GM12878 (cell line): ENCODE results near the gene CRACDL. TPM values are rescaled to one million over a fixed set of nuclear protein-coding genes. Genes with fewer than 3 reads are reported as not detected.

Experiments
- ATAC-seq: fragments of 200-7000 bp; cut with Tn5 transposase; 3 replicates; pipeline ENCODE4 v1.9.1; 2020; ENCODE audit warnings: mild to moderate bottlenecking, moderate library complexity
- BruUV-seq: library from RNA; stranded (reverse); fragments of 400-500 nt; replicated peaks from 2 replicates; lab custom pipeline; 2021; lab: Mats Ljungman, UMichigan
- CTCF ChIA-PET: fragments of 300-600 bp; sonication (Branson Sonifier 250); formaldehyde crosslinking; extraction: SDS; loops from one replicate; lab custom pipeline; 2021; ENCODE audit warnings: inconsistent platforms; lab: Yijun Ruan, JAX
- POLR2A ChIA-PET: fragments of 350-600 bp; formaldehyde crosslinking; extraction: SDS; loops from one replicate; lab custom pipeline; 2021; ENCODE audit warnings: inconsistent platforms; lab: Charles Lee
- RAD21 ChIA-PET: fragments of 300-600 bp; sonication (Branson Sonifier 250); formaldehyde crosslinking; loops from one replicate; lab custom pipeline; 2023; ENCODE audit warnings: antibody characterized with exemption; ENCODE audit not compliant: unreplicated experiment; lab: Charles Lee
- SMC1A ChIA-PET: fragments of 300-600 bp; sonication (Branson Sonifier 250); formaldehyde crosslinking; loops from one replicate; lab custom pipeline; 2023; ENCODE audit not compliant: unreplicated experiment, uncharacterized antibody; lab: Charles Lee
- DNase-seq: peaks from one replicate; pipeline ENCODE4 v3.0.0-alpha.2; 2011; ENCODE audit warnings: low read depth, low spot score
- FAIRE-seq: peaks from 3 replicates; lab custom pipeline; 2011; peaks lifted over from hg19 to GRCh38; lab: Jason Lieb, UNC
- H2AFZ ChIP-seq: 2 replicates; pipeline ENCODE4 v1.6.0; 2011; ENCODE audit warnings: low read depth, low read length, control low read depth; ENCODE audit not compliant: control insufficient read depth
- H3K27ac ChIP-seq: 2 replicates; pipeline ENCODE4 v1.5.1; 2011; ENCODE audit warnings: control low read depth; ENCODE audit not compliant: control insufficient read depth, insufficient read depth
- H3K27me3 ChIP-seq, 2 experiments: replicated peaks in 1 of 2; 2 replicates each; pipeline versions ENCODE4 v1.6.0 to v1.6.1; 2011; ENCODE audit warnings: low read length in 1 of 2; ENCODE audit not compliant: control insufficient read depth in 2 of 2, insufficient read depth in 2 of 2
- H3K36me3 ChIP-seq, 2 experiments: 2 replicates each; pipeline ENCODE4 v1.5.1; 2011; ENCODE audit warnings: low read length in 1 of 2; ENCODE audit not compliant: control insufficient read depth in 2 of 2, insufficient read depth in 2 of 2
- H3K4me1 ChIP-seq: 2 replicates; pipeline ENCODE4 v1.6.1; 2011; ENCODE audit warnings: mild to moderate bottlenecking, low read length, moderate library complexity, mixed read lengths; ENCODE audit not compliant: control insufficient read depth, insufficient read depth
- H3K4me2 ChIP-seq: 2 replicates; pipeline ENCODE4 v1.6.0; 2011; ENCODE audit warnings: control low read depth; ENCODE audit not compliant: control insufficient read depth, insufficient read depth
- H3K4me3 ChIP-seq: fragments of 200-600 bp; sonication (generic); 2 replicates; pipeline ENCODE4 v1.5.1; 2016
- H3K79me2 ChIP-seq: 2 replicates; pipeline ENCODE4 v1.6.0; 2011; ENCODE audit warnings: low read length; ENCODE audit not compliant: control insufficient read depth, insufficient read depth
- H3K9ac ChIP-seq: 2 replicates; pipeline ENCODE4 v1.8.0; 2011; ENCODE audit warnings: low read length, control low read depth, mixed read lengths; ENCODE audit not compliant: control insufficient read depth, insufficient read depth
- H3K9me3 ChIP-seq: replicated peaks from 3 replicates; pipeline ENCODE4 v1.5.1; 2011; ENCODE audit warnings: mild to moderate bottlenecking, low read length; ENCODE audit not compliant: control insufficient read depth, insufficient read depth
- H4K20me1 ChIP-seq: 2 replicates; pipeline ENCODE4 v1.6.0; 2011; ENCODE audit not compliant: control insufficient read depth, insufficient read depth
- ATF7 ChIP-seq: fragments of 450-650 bp; IDR thresholded peaks from 2 replicates; pipeline ENCODE4 v1.6.1; 2016; ENCODE audit warnings: low read depth, mild to moderate bottlenecking
- CBX5 ChIP-seq: sonication (generic); IDR thresholded peaks from 2 replicates; pipeline ENCODE4 v1.6.1; 2016; ENCODE audit warnings: low read depth, moderate library complexity, mild to moderate bottlenecking, inconsistent platforms
- ETV6 ChIP-seq, 2 experiments: fragments of 450-650 bp in 1 of 2; IDR thresholded peaks in 1 of 2; conservative IDR thresholded peaks in 1 of 2; 2 replicates each; pipeline ENCODE4 v1.6.1; 2014; ENCODE audit warnings: antibody characterized with exemption in 1 of 2, borderline replicate concordance in 1 of 2, low read depth in 1 of 2, mild to moderate bottlenecking in 1 of 2, moderate library complexity in 1 of 2
- FOXM1 ChIP-seq: IDR thresholded peaks from 2 replicates; pipeline ENCODE4 v1.6.1; 2012; ENCODE audit warnings: low read depth, mild to moderate bottlenecking, inconsistent platforms, low read length, moderate library complexity
- IKZF2 ChIP-seq, 2 experiments: fragments of 450-650 bp; IDR thresholded peaks; 2 replicates each; pipeline ENCODE4 v1.6.1; 2017; ENCODE audit warnings: mild to moderate bottlenecking in 2 of 2, moderate library complexity in 2 of 2
- MEF2B ChIP-seq: fragments of 450-650 bp; IDR thresholded peaks from 2 replicates; pipeline ENCODE4 v1.6.1; 2018; ENCODE audit warnings: mild to moderate bottlenecking, moderate library complexity; ENCODE audit not compliant: partially characterized antibody, poor library complexity, severe bottlenecking
- NFIC ChIP-seq: IDR thresholded peaks from 2 replicates; pipeline ENCODE4 v1.6.1; 2012; ENCODE audit warnings: low read depth, mild to moderate bottlenecking, inconsistent platforms, low read length, moderate library complexity
- NFYA ChIP-seq: IDR thresholded peaks from 2 replicates; pipeline ENCODE4 v1.6.1; 2011; ENCODE audit warnings: low read depth, mild to moderate bottlenecking, low read length, improper control_type of control experiment, borderline replicate concordance
- NR2C2 ChIP-seq: IDR thresholded peaks from 2 replicates; pipeline ENCODE4 v1.6.1; 2011; ENCODE audit warnings: borderline replicate concordance, low read depth; ENCODE audit not compliant: control insufficient read depth, insufficient read length
- PML ChIP-seq: IDR thresholded peaks from 2 replicates; pipeline ENCODE4 v1.6.1; 2012; ENCODE audit warnings: low read length, inconsistent platforms
- SPI1 ChIP-seq: IDR thresholded peaks from 2 replicates; pipeline ENCODE4 v1.6.1; 2011; ENCODE audit warnings: low read depth, mild to moderate bottlenecking, low read length, moderate library complexity, borderline replicate concordance; ENCODE audit not compliant: insufficient read depth
- SREBF1 ChIP-seq: IDR thresholded peaks from 2 replicates; pipeline ENCODE4 v1.6.1; 2012; ENCODE audit warnings: mild to moderate bottlenecking, low read length
- SRF ChIP-seq, 2 experiments: IDR thresholded peaks; 2 replicates each; pipeline ENCODE4 v1.6.1; 2011; ENCODE audit warnings: low read depth in 2 of 2, low read length in 2 of 2, mild to moderate bottlenecking in 1 of 2, moderate library complexity in 1 of 2
- TCF7 ChIP-seq: IDR thresholded peaks from 2 replicates; pipeline ENCODE4 v1.6.1; 2014; ENCODE audit warnings: antibody characterized with exemption, borderline replicate concordance
- ZBTB33 ChIP-seq: fragments of 450-650 bp; IDR thresholded peaks from 2 replicates; pipeline ENCODE4 v1.6.1; 2017; ENCODE audit warnings: mild to moderate bottlenecking
- WGBS: methylation state at CpG from one replicate; pipeline ENCODE4 v1.1.6; 2016; ENCODE audit warnings: low lambda C conversion rate; ENCODE audit not compliant: insufficient replicate concordance, insufficient coverage; ENCODE audit errors: missing lambda C conversion rate; 5-methylcytosine and 5-hydroxymethylcytosine counted together
- in situ Hi-C: fragments of 300-500 bp; cut with MboI; formaldehyde crosslinking; loops from 9 replicates; pipeline ENCODE4 v1.14.3; 2018; ENCODE audit warnings: mixed read lengths
- intact Hi-C: fragments of 100-400 bp; cut with micrococcal nuclease; formaldehyde crosslinking; loops from one replicate; pipeline ENCODE4 v1.14.2; 2022; ENCODE audit not compliant: unreplicated experiment
- polyA plus RNA-seq, 11 experiments: library from polyadenylated mRNA; depleted of rRNA in 4 of 11; unstranded in 6 of 11; stranded (reverse) in 5 of 11; fragments of >200 nt; fragmentation: Nextera tagmentation in 4 of 11; fragmentation: Illumina TruSeq in 1 of 11; extraction: Ambion mirVana in 4 of 11; extraction: Trizol in 1 of 11; gene quantifications; 1 replicate in 1 of 11; 2 replicates in 10 of 11; pipeline versions ENCODE4 v1.2.1 to v1.2.3, GENCODE V29; 2011 to 2016; ENCODE audit warnings: inconsistent platforms in 2 of 11, missing spikeins in 2 of 11, low read depth in 1 of 11
- total RNA-seq, 4 experiments: library from RNA; depleted of rRNA in 3 of 4; stranded (reverse); fragments of >200 nt in 3 of 4; fragmentation: Illumina TruSeq in 1 of 4; extraction: Trizol in 1 of 4; gene quantifications; 2 replicates each; pipeline versions ENCODE4 v1.2.1 to v1.2.3, GENCODE V29; 2013 to 2021

Gene CRACDL
- total and polyA plus RNA-seq, 10 of the 15 experiments (the other 5 are each of a cell fraction or from before 2014, with no cell fraction given), result 0.03 to 0.72 (median 0.14) TPM

GRCh38 chr2:98821629-98822135 lies 114.3 kb downstream of the CRACDL start:
- SMC1A ChIA-PET, result interaction anchor here (1.3 kb wide), 1 partner anchor 32 kb away, joined by 3 read pairs; no protein-coding TSS in a partner anchor
- POLR2A ChIA-PET, result interaction anchor here (0.6 kb wide), 1 partner anchor 79 kb away, joined by 3 read pairs; no protein-coding TSS in a partner anchor
- FAIRE-seq, result no peak
- H3K4me1 ChIP-seq, result no peaks in the 10 kb centered on the region
- H3K27ac ChIP-seq, result no peak overlapping the region
- no peak overlapping the region for H3K4me3 ChIP-seq
- no peaks in the 10 kb centered on the region; a peak in 1 of 4 replicates for H3K27me3 ChIP-seq
- intact Hi-C loops (no loop called here), in situ Hi-C loops (no loop called here)
- no peak overlapping the region for H3K4me2 ChIP-seq
- 92% methylated on average over 22 of the region's 38 CpGs for WGBS
- TF ChIP-seq MEF2B (no peak), SPI1 (no peak), IKZF2 (IDR thresholded peaks at IDR 0.05) (no peak)
- no peaks in the 10 kb centered on the region for H4K20me1 ChIP-seq
- no peak for ATAC-seq
- no peak overlapping the region for H2AFZ ChIP-seq
- DNase-seq, result no peak
- H3K9ac ChIP-seq, result no peak overlapping the region
- no peaks in the 10 kb centered on the region for H3K79me2 ChIP-seq
- H3K9me3 ChIP-seq, result no peaks in the 10 kb centered on the region; the same call in 2 of the 3 replicates
- no peaks in the 10 kb centered on the region for H3K36me3 ChIP-seq
- CTCF ChIA-PET, result interaction anchor here (1.6 kb wide), 1 partner anchor 173 kb away, joined by 5 read pairs; no protein-coding TSS in a partner anchor
- BruUV-seq, result no TSS peak
- RAD21 ChIA-PET, result no interaction called here

GRCh38 chr2:98819231-98819766 lies 116.7 kb downstream of the CRACDL start:
- ChIA-PET CTCF (interaction anchor here (0.5 to 2.3 kb wide), 3 partner anchors 118 to 250 kb away, joined by 4 to 6 read pairs (median 4); no protein-coding TSS in a partner anchor), POLR2A (interaction anchor here (0.9 kb wide), 1 partner anchor 45 kb away, joined by 3 read pairs; no protein-coding TSS in a partner anchor), RAD21 (no interaction called here), SMC1A (interaction anchor here (0.8 to 1.9 kb wide), 4 partner anchors 12 to 170 kb away, joined by 3 to 9 read pairs (median 6); no protein-coding TSS in a partner anchor)
- Histone ChIP-seq H3K4me2 (no peak overlapping the region), H3K27ac (no peak overlapping the region), H2AFZ (no peak overlapping the region), H3K9ac (no peak overlapping the region), H3K4me1 (no peaks in the 10 kb centered on the region), H3K9me3 (no peaks in the 10 kb centered on the region; the same call in 2 of the 3 replicates), H3K4me3 (no peak overlapping the region), H4K20me1 (no peaks in the 10 kb centered on the region), H3K27me3 (peaks cover 0 to 3% of the 10 kb centered on the region in 2 experiments; a peak in 1 of 4 replicates), H3K79me2 (no peaks in the 10 kb centered on the region), H3K36me3 (no peaks in the 10 kb centered on the region)
- in situ Hi-C loops (no loop called here), intact Hi-C loops (no loop called here)
- 50% methylated on average over 5 of the region's 5 CpGs for WGBS
- no peak for ATAC-seq
- no peak for FAIRE-seq
- no TSS peak for BruUV-seq
- DNase-seq, result no peak
- TF ChIP-seq SPI1 (no peak), SREBF1 (no peak), CBX5 (no peak), SRF (IDR thresholded peaks at IDR 0.05; ENCODE audit: low read depth in 2 of 2, low read length in 2 of 2) (no peak), FOXM1 (no peak), ZBTB33 (no peak), NFYA (no peak), ETV6 (conservative IDR thresholded peaks at IDR 0.05 in 1 of 2, IDR thresholded peaks at IDR 0.05 in 1 of 2; ENCODE audit: borderline replicate concordance in 1 of 2, low read depth in 1 of 2) (no peak), NFIC (no peak), ATF7 (no peak), TCF7 (no peak), NR2C2 (no peak), PML (no peak)
